Ishikawa (cell line): ENCODE results near the gene ZEB2.
A peak's percentile ranks its signal among the peaks of the same experiment; 100 is the strongest.

Experiments used
- CEBPB ChIP-seq: IDR thresholded peaks from 2 replicates; pipeline ENCODE4 v1.6.1; 2012
- CREB1 ChIP-seq: IDR thresholded peaks from 2 replicates; pipeline ENCODE4 v1.6.1; 2012; ENCODE audit warnings: low read depth
- EGR1 ChIP-seq: IDR thresholded peaks from 2 replicates; pipeline ENCODE4 v1.6.1; 2012
- EP300 ChIP-seq: IDR thresholded peaks from 2 replicates; pipeline ENCODE4 v1.6.1; 2012; ENCODE audit warnings: borderline replicate concordance
- FOXM1 ChIP-seq: IDR thresholded peaks from 2 replicates; pipeline ENCODE4 v1.6.1; 2012; ENCODE audit warnings: low read depth, borderline replicate concordance
- MAX ChIP-seq: IDR thresholded peaks from 2 replicates; pipeline ENCODE4 v1.6.1; 2012
- NFIC ChIP-seq: IDR thresholded peaks from 2 replicates; pipeline ENCODE4 v1.6.1; 2012
- RAD21 ChIP-seq: IDR thresholded peaks from 2 replicates; pipeline ENCODE4 v1.6.1; 2012; ENCODE audit warnings: low read depth
- TAF1 ChIP-seq: IDR thresholded peaks from 2 replicates; pipeline ENCODE4 v1.6.1; 2012; ENCODE audit warnings: low read depth, mild to moderate bottlenecking
- TCF12 ChIP-seq: IDR thresholded peaks from 2 replicates; pipeline ENCODE4 v1.6.1; 2012; ENCODE audit warnings: low read depth
- TEAD4 ChIP-seq: IDR thresholded peaks from 2 replicates; pipeline ENCODE4 v1.6.1; 2012
- USF1 ChIP-seq: IDR thresholded peaks from 2 replicates; pipeline ENCODE4 v1.6.1; 2012
- YY1 ChIP-seq: IDR thresholded peaks from 2 replicates; pipeline ENCODE4 v1.6.1; 2012; ENCODE audit warnings: low read depth
- ZBTB7A ChIP-seq: IDR thresholded peaks from 2 replicates; pipeline ENCODE4 v1.6.1; 2012; ENCODE audit warnings: low read depth
- TF ChIP-seq, protein P1 (sequence below): IDR thresholded peaks from 2 replicates; pipeline ENCODE4 v1.6.1; 2012; ENCODE audit warnings: low read depth, mild to moderate bottlenecking

ZEB2 gene

DNA sequence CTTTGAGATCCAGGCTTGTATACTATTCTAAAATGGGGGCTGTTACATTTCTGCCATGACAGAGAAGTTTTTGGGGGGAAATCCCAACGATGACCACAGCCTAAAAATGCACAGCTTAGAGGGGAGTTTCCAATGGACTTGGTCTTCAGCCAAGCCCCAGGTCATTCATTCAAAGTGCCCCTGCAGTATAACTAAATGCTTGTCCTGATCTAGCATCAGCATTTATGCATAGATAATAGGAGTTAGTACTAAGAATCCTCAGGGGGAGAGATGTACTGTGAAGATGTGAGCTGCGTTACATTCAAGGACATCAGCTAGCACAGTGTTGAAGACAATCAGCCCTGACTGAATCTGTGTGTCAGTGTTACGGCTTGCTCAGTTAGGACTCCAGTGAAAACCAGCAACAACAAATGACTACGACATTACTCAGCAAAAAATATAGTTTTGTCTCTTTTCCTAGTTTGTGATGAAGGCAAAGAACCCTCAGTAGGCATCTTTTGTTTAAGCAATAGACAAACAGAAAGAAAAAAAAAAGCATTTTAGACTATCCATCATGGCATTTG is 160.9 kb downstream of the ZEB2 start:
- no peak for TF ChIP-seq EP300
- TF ChIP-seq ZBTB7A: no peak
- no peak for TF ChIP-seq EGR1
- TF ChIP-seq CREB1: no peak
- no peak for TF ChIP-seq USF1
- no peak for TF ChIP-seq RAD21

DNA sequence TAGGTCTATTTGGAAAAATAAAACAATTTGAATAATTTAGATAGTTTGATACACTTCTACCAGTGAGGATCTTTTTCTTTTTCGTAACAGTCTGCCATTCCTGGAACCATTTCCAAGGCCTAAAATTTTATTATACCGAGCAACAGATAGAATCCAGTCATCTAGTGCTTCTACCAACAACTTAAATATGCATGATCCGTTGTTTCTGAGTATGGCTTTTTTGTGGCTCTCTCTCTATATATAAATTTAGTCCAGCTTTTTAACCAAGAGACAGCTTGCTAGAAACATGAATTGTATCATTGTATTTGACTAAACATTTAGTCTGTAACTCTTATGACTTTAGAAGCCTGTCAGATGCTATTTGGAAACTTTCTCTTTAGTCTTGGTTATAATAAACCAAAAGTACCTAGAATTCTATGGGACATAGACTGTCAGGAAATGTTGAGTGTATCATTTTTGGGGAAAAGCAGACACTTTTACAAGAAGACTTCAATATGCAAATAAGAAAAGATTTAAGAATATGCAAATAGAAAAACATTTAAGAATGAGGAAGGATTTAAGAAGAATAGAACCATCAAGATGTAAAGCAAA is 161.4 kb downstream of the ZEB2 start:
- TF ChIP-seq NFIC (no peak), EP300 (no peak), RAD21 (no peak), MAX (no peak), TAF1 (no peak), FOXM1 (no peak), TEAD4 (no peak), ZBTB7A (no peak), EGR1 (no peak), CREB1 (no peak), YY1 (no peak), TCF12 (no peak)
- TF ChIP-seq, protein P1, sequence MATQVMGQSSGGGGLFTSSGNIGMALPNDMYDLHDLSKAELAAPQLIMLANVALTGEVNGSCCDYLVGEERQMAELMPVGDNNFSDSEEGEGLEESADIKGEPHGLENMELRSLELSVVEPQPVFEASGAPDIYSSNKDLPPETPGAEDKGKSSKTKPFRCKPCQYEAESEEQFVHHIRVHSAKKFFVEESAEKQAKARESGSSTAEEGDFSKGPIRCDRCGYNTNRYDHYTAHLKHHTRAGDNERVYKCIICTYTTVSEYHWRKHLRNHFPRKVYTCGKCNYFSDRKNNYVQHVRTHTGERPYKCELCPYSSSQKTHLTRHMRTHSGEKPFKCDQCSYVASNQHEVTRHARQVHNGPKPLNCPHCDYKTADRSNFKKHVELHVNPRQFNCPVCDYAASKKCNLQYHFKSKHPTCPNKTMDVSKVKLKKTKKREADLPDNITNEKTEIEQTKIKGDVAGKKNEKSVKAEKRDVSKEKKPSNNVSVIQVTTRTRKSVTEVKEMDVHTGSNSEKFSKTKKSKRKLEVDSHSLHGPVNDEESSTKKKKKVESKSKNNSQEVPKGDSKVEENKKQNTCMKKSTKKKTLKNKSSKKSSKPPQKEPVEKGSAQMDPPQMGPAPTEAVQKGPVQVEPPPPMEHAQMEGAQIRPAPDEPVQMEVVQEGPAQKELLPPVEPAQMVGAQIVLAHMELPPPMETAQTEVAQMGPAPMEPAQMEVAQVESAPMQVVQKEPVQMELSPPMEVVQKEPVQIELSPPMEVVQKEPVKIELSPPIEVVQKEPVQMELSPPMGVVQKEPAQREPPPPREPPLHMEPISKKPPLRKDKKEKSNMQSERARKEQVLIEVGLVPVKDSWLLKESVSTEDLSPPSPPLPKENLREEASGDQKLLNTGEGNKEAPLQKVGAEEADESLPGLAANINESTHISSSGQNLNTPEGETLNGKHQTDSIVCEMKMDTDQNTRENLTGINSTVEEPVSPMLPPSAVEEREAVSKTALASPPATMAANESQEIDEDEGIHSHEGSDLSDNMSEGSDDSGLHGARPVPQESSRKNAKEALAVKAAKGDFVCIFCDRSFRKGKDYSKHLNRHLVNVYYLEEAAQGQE: no peak

- TF ChIP-seq TEAD4 (peak; percentile 60), EP300 (no peak)
These were observed 162.1 kb downstream of the ZEB2 start for GRCh38 chr2:144357623-144358373.

DNA sequence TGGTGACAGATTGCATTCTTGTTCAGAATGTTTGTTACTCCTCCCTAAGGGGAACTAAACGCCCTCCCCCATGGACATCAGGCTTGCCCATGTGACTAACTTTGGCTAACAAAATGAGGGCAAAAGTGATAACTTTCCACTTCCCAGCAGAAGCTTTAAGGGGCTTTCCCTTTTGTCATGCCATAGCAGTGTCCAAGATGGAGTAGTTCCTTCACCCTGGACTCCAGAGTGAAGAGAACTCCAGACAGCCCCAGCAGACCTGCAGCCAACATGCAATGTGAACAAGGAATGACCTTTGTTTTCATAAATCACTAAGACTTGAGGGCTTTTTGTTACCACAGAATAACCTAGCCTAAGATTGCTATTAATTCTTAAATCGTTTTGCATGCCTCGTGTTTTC is 163.5 kb downstream of the ZEB2 start:
- TF ChIP-seq RAD21 (no peak), FOXM1 (no peak), ZBTB7A (no peak), TEAD4 (no peak), NFIC (no peak), CREB1 (no peak), CEBPB (no peak), EGR1 (no peak), TAF1 (no peak), YY1 (no peak), MAX (no peak), TCF12 (no peak), USF1 (no peak), EP300 (no peak)
- TF ChIP-seq, protein P1: no peak

- TF ChIP-seq, protein P1: no peak
- TF ChIP-seq CREB1: no peak
- no peak for TF ChIP-seq RAD21
- TF ChIP-seq ZBTB7A: no peak
- TF ChIP-seq YY1: no peak
- TF ChIP-seq FOXM1: no peak
- no peak for TF ChIP-seq USF1
- no peak for TF ChIP-seq TEAD4
- TF ChIP-seq MAX: no peak
- no peak for TF ChIP-seq NFIC
These were observed 165.0 kb downstream of the ZEB2 start for GRCh38 chr2:144354953-144355352.
